ENCODE results near the gene FAU.

FAU gene

GRCh38 chr11:65071907-65072630 lies 49.9 kb downstream of the FAU start:
- Mint-ChIP-seq H3K27ac (no peak overlapping the region), H3K36me3 (peaks cover 2 to 4% of the 10 kb centered on the region in 2 donors), H3K9me3 (no peaks in the 10 kb centered on the region), H3K27me3 (no peaks in the 10 kb centered on the region), H3K4me1 (peaks cover 3 to 5% of the 10 kb centered on the region in 2 donors), H3K4me3 (no peak overlapping the region)
- ATAC-seq (replicated peaks) (peak in 1 of 2 donors; percentile 42), DNase-seq (no peak)
